Activated gamma-delta T cell treated with Interleukin-2 at 50 U/mL for 16 hours (primary cell): ENCODE results near the gene FNBP1L.

Experiments
- DNase-seq: peaks from one replicate; pipeline ENCODE4 v3.0.0-alpha.2; 2020

The FNBP1L gene

GRCh38 chr1:93495911-93496310 is 48.0 kb downstream of the FNBP1L start:
- no peak for DNase-seq

DNA sequence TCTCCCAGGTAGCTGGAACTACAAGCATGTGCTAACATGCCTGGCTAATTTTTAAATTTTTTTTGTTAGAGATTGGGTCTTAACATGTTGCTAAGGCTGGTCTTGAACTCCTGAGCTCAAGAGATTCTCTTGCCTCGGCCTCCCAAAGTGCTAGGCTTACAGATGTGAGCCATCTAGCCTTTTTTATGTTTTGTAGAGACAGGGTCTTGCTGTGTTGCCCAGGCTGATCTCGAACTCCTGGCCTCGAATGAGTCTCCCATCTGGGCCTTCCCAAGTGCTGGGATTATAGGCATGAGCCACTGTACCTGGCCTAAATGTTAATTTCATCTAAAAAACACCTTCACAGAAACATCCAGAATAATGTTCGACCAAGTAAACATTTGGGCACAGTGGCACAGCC is 48.6 kb downstream of the FNBP1L start:
- no peak for DNase-seq

DNA sequence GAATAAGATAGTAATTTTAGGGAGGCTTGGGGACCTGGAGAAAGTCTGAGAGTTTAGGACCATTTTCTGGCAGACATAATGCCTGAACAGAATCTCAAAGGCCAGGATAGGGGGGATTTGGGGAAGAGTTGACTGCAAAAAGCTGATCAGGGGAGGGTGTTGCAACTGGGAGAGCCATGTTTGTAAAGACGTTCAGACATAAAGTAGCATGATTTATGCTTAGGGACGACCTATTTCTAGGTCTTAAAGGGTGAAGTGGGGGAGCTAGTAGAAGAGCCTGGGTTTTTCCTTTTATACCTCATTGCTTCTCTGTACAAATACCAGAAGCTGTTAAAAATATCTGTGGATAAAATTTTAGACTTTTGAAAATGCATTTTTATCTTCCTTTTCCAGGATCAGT is 51.2 kb downstream of the FNBP1L start:
- DNase-seq = no peak

- DNase-seq = no peak
Observed at GRCh38 chr1:93499533-93499932, 51.6 kb downstream of the FNBP1L start.

DNA sequence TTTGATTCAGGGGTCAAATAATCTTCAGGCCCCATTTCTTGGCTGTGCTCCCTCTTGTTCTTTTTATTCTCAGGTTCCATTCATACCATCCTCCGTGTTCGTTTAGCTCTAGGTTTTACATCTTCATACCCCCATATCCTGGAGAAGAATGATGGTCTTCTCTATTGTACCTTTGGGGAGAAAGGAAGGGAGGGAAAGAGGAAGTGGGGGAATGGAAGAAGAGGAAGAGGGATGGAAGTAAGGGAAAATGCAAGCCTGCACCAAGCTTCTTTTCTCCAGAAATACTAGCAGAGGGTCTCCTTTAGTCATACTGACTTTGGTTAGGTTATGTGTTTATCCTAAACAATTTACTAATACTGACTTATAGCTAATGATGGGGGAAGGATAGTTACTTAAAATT is 52.4 kb downstream of the FNBP1L start:
- DNase-seq = no peak

DNA sequence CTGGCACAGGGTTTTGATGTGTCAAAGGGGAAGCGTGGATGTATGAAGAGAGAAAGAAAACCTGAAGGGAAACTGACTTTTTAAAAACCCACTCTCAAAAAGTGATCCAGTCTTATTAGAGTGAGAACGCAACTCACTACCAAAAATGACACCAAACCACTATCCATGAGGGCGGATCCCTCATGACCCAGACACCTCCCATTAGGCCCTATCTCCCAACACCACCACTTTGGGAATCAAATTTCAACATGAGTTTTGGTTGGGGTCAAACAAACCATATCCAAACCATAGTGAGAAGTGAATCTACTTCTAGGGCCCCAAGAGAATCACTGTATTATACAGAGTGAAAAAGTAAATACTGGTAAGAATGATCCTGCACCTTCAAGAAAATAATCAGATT is 53.5 kb downstream of the FNBP1L start:
- no peak for DNase-seq

GRCh38 chr1:93501829-93502369 is 54.0 kb downstream of the FNBP1L start:
- no peak for DNase-seq

GRCh38 chr1:93502571-93502970 is 54.7 kb downstream of the FNBP1L start:
- DNase-seq = no peak

- no peak for DNase-seq
Observed at GRCh38 chr1:93503163-93503562, 55.2 kb downstream of the FNBP1L start.

DNA sequence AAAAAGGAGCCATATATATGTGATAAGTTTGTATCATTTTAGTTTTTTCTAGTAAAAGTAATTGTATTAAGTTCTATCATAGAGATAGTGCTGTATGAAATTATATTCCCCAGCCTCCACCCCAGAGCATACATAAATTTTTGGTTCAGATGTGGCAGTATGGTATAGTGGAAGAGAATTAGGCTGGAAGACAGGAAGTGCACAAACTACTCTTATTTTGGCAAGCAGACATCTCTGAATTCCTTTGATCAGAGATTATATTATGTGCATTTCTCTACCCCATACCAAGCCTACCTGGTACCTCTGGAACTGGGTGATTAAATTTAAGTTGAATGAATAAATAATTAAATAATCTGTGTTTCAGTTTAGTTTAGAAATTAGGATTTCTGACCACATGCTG is 55.9 kb downstream of the FNBP1L start:
- DNase-seq = no peak

DNA sequence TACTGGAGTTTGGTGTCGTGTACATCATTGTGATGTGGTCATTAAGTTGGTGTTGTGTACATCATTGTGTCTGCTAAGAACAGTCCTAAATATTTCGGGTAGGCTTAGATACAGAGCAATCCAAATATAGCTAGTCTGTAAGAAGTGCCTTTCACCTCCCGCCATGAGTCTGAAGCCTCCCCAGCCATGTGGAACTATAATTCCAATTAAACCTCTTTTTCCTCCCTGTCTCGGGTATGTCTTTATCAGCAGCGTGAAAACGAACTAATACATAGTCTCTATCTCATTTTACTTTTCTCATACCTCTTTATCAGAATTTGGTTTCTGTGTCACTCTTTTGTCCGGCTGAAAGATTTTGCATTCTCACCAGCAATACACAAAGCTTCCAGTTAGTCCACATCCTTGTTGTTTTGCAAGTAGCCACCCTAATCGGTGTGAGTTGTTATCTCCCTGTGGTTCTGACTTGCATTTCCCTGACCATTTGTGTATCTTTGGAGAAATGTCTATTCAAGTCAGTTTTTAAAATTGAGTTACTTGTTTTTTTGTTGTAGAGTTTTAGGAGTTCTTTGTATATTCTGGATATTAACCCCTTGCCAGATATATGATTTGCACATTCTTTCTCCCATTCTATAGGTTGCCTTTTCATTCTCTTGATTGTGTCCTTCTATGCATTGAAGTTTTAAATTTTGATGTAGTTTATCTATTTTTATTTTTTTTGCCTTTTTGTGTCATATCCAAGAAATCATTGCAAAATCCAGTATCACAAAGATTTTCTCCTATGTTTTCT is 56.5 kb downstream of the FNBP1L start:
- no peak for DNase-seq

GRCh38 chr1:93506126-93506525 is 58.2 kb downstream of the FNBP1L start:
- no peak for DNase-seq

GRCh38 chr1:93516164-93516563 is 68.2 kb downstream of the FNBP1L start:
- no peak for DNase-seq

GRCh38 chr1:93518516-93518915 is 70.6 kb downstream of the FNBP1L start:
- DNase-seq = no peak

- no peak for DNase-seq
Observed at GRCh38 chr1:93519199-93519829, 71.4 kb downstream of the FNBP1L start.

GRCh38 chr1:93521618-93522017 is 73.7 kb downstream of the FNBP1L start:
- no peak for DNase-seq

GRCh38 chr1:93522721-93523120 is 74.8 kb downstream of the FNBP1L start:
- DNase-seq = no peak

DNA sequence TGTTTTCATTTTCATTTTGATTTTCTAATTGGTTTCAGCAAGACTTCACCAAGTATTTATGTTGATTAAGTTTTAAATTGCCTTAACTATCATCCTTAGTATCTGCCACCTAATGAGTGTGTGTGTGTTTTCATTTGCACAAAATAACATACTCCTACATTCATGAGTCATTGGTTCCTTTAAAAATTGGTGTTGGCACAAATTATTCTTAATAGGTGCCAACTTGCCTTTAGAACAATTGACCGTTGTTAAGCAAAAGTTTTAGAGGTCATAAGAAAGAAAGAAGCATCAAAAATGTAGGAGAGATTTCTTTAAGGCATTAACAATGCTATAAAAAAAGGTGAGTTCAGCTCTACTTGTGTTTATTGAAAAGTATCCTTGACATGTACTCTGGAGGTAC is 77.5 kb downstream of the FNBP1L start:
- DNase-seq = no peak

- no peak for DNase-seq
Observed at GRCh38 chr1:93526431-93526830, 78.5 kb downstream of the FNBP1L start.

GRCh38 chr1:93528412-93528811 is 80.5 kb downstream of the FNBP1L start:
- DNase-seq = no peak

DNA sequence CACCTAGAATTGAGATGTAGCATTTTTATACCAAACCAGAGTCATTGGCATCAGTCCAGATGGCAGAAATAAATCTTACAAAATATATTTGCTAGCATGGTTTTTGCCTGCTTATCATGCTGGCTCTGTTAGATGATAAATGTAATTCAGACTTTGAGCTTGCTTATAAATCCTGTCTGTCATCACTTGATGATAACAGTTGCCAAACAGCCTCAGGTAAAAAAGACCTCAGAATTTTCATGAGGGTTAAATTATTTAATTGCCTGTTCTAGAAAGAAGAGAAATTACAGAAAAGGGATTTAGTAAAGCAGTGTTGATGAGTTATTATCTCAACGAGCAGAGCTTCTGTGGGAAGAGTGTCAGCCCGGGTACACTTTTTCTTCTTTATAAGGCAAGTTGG is 83.3 kb downstream of the FNBP1L start:
- no peak for DNase-seq

DNA sequence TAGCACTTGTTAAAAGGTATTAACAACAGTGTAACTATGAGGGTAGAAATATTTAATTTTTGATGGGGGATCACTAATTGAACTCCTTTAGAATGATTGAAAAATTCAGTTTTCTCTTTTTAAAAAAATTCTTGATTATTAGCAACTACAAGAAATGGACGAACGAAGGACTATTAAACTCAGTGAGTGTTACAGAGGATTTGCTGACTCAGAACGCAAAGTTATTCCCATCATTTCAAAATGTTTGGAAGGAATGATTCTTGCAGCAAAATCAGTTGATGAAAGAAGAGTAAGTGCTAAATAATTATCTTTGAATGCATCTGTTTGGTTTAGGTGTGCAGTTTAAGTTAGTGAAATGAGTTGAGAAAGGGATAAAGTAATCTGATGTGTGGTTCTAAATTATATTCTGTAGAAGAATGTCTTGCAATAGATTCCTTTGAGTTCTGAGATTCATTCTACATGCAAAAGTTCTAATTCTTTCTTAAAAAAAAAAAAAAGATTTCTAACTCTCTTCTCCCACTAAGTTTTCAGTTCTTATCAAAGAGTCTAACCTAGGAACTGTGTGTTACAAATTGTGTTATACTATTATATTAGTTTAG is 85.0 kb downstream of the FNBP1L start:
- DNase-seq = no peak

DNA sequence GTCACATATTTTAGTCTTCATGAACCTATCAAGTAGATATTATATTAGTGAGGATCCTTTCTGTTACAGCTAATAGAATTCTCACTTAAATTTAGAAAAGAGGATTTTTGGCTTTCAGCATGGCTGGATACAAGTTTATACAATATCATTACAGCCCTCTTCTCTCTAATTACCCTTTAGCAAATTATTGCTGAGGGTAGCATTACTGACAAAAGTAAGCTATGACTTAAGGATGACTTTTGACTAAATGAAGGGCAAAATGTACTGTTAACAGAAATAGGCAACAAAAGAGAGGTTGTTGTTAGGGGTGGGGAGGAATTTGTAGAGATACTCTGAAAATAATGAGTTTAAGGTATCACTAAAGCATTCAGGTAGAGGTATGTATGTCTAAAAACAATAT is 85.8 kb downstream of the FNBP1L start:
- DNase-seq = no peak

DNA sequence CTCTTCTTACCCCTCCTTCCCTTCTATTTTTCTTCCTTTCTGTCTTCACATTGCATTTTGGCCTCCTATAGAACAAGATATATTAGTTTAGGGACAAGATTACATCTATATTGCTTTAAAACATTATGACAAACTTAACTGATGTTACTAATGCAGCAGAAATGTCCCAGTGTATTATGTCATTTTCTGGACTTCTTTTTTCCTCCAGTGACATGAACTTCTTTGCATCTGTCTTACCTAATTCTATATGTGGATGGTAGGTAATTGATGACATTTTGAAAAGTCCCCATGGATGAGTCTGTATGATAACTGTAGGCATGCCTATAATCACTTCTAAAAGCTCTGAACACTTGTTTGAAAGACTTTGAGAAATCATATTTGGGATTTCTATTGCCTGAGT is 89.5 kb downstream of the FNBP1L start:
- DNase-seq = no peak
